Astrocyte of the cerebellum (primary cell): ENCODE results near the gene C6orf62.
A peak's percentile ranks its signal among the peaks of the same experiment; 100 is the strongest.
"Not testable (repeated sequence)": the region's sequence is repeated elsewhere in the genome, so short reads cannot be mapped to it uniquely, and the experiment has no call there.

Experiments used
- DNase-seq: peaks from one replicate; pipeline ENCODE4 v3.0.0-alpha.2; 2011; ENCODE audit warnings: low read depth
- H3K4me3 ChIP-seq: 2 replicates; pipeline ENCODE4 v1.5.1; 2011; ENCODE audit warnings: mild to moderate bottlenecking, low read depth, low read length, moderate library complexity
- in situ Hi-C: cut with HindIII; loops from 2 replicates; pipeline ENCODE4 v1.10.0; 2017; ENCODE audit warnings: low sequenced_read_pairs
- TF ChIP-seq, protein P1 (sequence below): IDR thresholded peaks from 2 replicates; pipeline ENCODE4 v1.5.1; 2012; ENCODE audit warnings: low read length, low read depth, moderate library complexity, mild to moderate bottlenecking; ENCODE audit errors: missing control alignments

C6orf62 gene

DNA sequence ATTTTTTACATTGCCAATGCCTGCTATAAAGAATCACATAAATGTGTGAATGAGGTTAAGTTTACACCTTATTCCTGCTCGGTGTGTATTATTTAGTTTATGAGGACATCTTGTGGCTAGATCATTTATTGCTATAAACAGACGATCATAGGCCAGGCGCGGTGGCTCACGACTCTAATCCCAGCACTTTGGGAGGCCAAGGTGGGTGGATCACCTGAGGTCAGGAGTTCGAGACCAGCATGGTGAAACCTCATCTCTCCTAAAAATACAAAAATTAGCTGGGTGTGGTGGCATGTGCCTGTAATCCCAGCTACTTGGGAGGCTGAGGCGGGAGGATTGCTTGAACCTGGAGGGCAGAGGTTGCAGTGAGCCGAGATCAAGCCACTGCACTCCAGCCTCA is 23.3 kb downstream of the C6orf62 start:
- H3K4me3 ChIP-seq, in situ Hi-C loops: not testable (repeated sequence)
- TF ChIP-seq, protein P1, sequence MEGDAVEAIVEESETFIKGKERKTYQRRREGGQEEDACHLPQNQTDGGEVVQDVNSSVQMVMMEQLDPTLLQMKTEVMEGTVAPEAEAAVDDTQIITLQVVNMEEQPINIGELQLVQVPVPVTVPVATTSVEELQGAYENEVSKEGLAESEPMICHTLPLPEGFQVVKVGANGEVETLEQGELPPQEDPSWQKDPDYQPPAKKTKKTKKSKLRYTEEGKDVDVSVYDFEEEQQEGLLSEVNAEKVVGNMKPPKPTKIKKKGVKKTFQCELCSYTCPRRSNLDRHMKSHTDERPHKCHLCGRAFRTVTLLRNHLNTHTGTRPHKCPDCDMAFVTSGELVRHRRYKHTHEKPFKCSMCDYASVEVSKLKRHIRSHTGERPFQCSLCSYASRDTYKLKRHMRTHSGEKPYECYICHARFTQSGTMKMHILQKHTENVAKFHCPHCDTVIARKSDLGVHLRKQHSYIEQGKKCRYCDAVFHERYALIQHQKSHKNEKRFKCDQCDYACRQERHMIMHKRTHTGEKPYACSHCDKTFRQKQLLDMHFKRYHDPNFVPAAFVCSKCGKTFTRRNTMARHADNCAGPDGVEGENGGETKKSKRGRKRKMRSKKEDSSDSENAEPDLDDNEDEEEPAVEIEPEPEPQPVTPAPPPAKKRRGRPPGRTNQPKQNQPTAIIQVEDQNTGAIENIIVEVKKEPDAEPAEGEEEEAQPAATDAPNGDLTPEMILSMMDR: peak; percentile 6
- DNase-seq: peak; percentile 23

DNA sequence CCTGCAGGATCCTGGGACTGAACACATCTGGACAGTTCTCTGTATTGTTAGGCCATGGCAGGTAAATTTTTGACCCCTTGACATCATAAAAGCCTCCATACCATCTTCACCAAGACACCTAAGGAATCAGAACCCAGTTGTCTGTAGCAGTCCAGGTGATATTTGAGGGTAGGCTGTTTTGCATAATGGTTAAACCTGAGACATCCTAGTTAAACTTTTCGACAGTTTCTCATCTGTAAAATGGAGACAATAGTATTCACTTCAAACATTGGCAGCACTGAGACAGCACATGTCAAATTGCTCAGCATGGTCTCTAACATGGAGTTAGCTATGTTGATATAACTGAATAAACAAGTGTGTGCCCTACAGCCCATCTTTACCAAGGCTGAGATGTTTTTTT is 24.8 kb downstream of the C6orf62 start:
- TF ChIP-seq, protein P1: no peak
- DNase-seq: no peak
- no peak overlapping the region for H3K4me3 ChIP-seq
- in situ Hi-C loops: loop anchor here (5.0 kb wide), 1 partner anchor 107 kb away; no protein-coding TSS in a partner anchor

DNA sequence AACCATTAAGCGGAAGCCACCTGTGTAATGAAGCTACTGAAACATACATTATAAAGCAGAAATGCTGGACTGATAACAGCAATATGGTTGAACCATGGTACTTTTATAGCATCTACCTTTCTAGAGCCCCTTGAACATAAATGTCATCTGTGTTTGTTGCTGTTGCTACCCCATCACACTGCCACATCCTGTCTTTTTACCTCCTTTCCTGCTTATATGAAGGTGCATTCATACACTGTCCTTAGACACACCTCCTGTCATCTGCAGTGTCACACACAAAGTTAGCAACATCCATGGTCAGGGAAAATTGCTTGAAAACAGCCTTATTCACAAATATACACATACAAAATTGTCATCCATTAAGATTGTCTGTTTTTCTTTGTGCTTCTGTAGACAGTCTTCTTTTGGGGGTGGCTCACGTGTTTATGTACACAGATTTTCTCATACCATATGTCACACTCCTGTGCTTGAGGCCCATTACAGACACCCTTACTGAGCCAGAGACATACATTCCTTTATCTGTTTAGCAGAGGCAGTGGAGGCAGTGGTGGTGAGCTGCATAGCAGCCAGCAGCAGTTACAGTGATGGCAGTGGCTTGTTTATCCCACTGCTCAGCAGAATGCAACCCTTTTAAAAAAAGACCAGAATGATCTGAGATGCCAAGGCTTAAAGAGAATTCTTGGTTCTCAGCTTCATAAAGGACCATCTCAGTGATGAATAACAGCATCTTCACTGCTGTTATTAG is 25.9 kb downstream of the C6orf62 start:
- TF ChIP-seq, protein P1: no peak
- in situ Hi-C loops: loop anchor here (5.0 kb wide), 1 partner anchor 106 kb away; no protein-coding TSS in a partner anchor
- no peak overlapping the region for H3K4me3 ChIP-seq
- no peak for DNase-seq

DNA sequence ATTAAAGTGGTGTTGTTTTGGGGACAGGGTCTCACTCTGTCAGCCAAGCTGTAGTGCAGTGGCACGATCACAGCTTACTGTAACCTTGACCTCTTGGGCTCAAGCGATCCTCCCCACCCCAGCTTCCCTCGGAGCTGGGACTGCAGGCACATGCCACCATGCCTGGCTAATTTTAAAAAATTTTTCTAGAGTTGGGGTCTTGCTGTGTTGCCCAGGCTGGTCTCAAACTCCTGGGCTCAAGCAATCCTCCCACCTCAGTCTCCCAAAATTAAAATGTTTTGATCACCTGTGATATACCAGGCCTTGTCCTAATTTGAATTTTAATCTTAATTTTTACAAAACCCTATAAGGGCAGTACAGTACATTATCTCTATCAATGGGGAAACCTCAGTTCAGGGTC is 26.5 kb downstream of the C6orf62 start:
- H3K4me3 ChIP-seq: no peak overlapping the region
- in situ Hi-C loops: loop anchor here (5.0 kb wide), 1 partner anchor 105 kb away; no protein-coding TSS in a partner anchor
- no peak for DNase-seq
- TF ChIP-seq, protein P1: no peak

DNA sequence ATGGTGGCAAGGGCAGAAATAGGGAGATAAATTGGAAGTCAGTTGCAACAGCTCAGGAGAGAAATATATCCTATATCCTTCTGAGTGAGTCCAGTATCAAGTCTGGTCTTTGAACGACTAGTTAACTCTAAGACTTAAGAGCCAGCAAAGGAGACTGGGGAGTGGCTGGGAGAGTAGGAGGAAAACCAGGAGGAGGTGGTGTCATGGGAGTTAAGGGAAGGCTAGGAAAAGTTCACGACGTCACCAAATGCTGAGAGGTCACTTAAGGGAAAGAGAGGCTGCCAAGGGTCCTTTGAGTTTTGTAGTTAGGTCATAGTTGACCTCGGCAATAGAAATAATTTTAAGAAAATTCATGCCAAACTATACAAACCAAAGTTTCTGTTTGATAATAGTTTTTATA is 27.0 kb downstream of the C6orf62 start:
- no peak overlapping the region for H3K4me3 ChIP-seq
- in situ Hi-C loops: loop anchor here (5.0 kb wide), 1 partner anchor 105 kb away; no protein-coding TSS in a partner anchor
- DNase-seq: no peak
- TF ChIP-seq, protein P1: no peak

DNA sequence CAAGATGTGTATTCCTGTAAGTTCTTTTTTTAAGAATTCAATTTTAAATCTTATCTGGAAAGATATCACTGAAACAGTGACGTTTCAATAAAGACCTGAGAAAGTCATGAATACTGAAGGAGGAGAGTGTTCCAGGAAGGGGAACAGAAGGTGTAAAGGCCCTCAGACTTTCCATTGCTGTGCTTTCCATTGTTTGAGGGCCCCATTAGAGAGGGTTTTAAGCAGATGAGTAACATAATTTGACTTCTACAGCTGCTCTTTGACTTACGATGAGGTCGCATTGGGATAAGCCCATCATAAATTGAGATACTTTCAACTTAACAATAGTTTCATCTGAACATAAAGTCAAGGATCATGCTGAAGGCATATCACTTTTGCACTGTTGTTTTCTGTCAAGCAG is 27.4 kb downstream of the C6orf62 start:
- no peak overlapping the region for H3K4me3 ChIP-seq
- DNase-seq: no peak
- TF ChIP-seq, protein P1: no peak
- in situ Hi-C loops: loop anchor here (5.0 kb wide), 1 partner anchor 104 kb away; no protein-coding TSS in a partner anchor
